Stomach (tissue), 9 donors: ENCODE measurements around the gene RREB1. TPM values are rescaled to one million over a fixed set of nuclear protein-coding genes. Genes with fewer than 3 reads are reported as not detected.

Experiments
- DNase-seq, 2 donors: peaks; one replicate each; pipeline versions ENCODE4 v3.0.0 to v3.0.0-alpha.2; 2013 to 2019
- H3K27ac ChIP-seq, 5 donors: fragments of 200-600 bp in 4 of 5; sonication (generic) in 4 of 5; one replicate each; pipeline ENCODE4 v1.5.1; 2013 to 2019; ENCODE audit warnings: mild to moderate bottlenecking in 1 of 5, moderate library complexity in 1 of 5
- H3K27me3 ChIP-seq, 3 donors: fragments of 200-600 bp; sonication (generic); one replicate each; pipeline ENCODE4 v1.5.1; 2017 to 2019; ENCODE audit warnings: mixed run types in 1 of 3
- H3K36me3 ChIP-seq, 4 donors: fragments of 200-600 bp; sonication (generic); 1 replicate in 3 of 4; 2 replicates in 1 of 4; pipeline ENCODE4 v1.5.1; 2016 to 2019
- H3K4me1 ChIP-seq, 4 donors: fragments of 200-600 bp; sonication (generic); one replicate each; pipeline ENCODE4 v1.5.1; 2016 to 2019
- H3K4me3 ChIP-seq, 4 donors: fragments of 200-600 bp; sonication (generic) in 3 of 4; one replicate each; pipeline ENCODE4 v1.5.1; 2016 to 2019; ENCODE audit warnings: mild to moderate bottlenecking in 1 of 4
- H3K9me3 ChIP-seq, 4 donors: fragments of 200-600 bp; sonication (generic); one replicate each; pipeline ENCODE4 v1.5.1; 2016 to 2019
- CTCF ChIP-seq, 7 experiments: fragments of 450-650 bp in 4 of 7; fragments of 200-600 bp in 3 of 7; sonication (generic) in 3 of 7; IDR thresholded peaks; one replicate each; pipeline ENCODE4 v1.5.1; 2016 to 2019; ENCODE audit warnings: antibody characterized with exemption in 7 of 7, control low read depth in 2 of 7, mild to moderate bottlenecking in 1 of 7
- EP300 ChIP-seq: sonication (generic); formaldehyde crosslinking; IDR thresholded peaks from one replicate; pipeline ENCODE4 v1.6.1; 2017; ENCODE audit warnings: antibody characterized with exemption
- POLR2A ChIP-seq, 4 donors: fragments of 450-650 bp; IDR thresholded peaks; one replicate each; pipeline ENCODE4 v1.6.1; 2016; ENCODE audit warnings: antibody characterized with exemption in 4 of 4, control low read depth in 2 of 4, mild to moderate bottlenecking in 1 of 4, moderate library complexity in 1 of 4
- POLR2AphosphoS5 ChIP-seq, 3 donors: sonication (generic); formaldehyde crosslinking; IDR thresholded peaks; one replicate each; pipeline ENCODE4 v1.6.1; 2016; ENCODE audit warnings: antibody characterized with exemption in 3 of 3
- WGBS, 5 donors: extraction: QIAGEN DNeasy Blood & Tissue Kit in 3 of 5; methylation state at CpG; one replicate each; pipeline versions ENCODE4 v1.1.5 to v1.1.7; 2013 to 2018; 5-methylcytosine and 5-hydroxymethylcytosine counted together
- intact Hi-C: fragments of 100-400 bp; cut with DNase I; formaldehyde crosslinking; loops from one replicate; pipeline ENCODE4 v1.15.1; 2023; ENCODE audit warnings: low total_unique reads
- polyA plus RNA-seq, 3 donors: library from polyadenylated mRNA; stranded (reverse); fragments of 200-250 nt; gene quantifications; one replicate each; pipeline ENCODE4 v1.2.3, GENCODE V29; 2013
- total RNA-seq, 5 donors: library from RNA; depleted of rRNA; stranded (reverse); fragments of >200 nt; gene quantifications; one replicate each; pipeline versions ENCODE4 v1.1.0 to v1.2.3, GENCODE V29; 2014 to 2016
- donor health status: healthy with polysubstance abuse.
- donor health status: Bipolar disorder and iron deficiency.
- donor health status: healthy.

RREB1 gene
- total and polyA plus RNA-seq, 8 donors, result 4.0 to 125 (median 45.3) TPM

DNA sequence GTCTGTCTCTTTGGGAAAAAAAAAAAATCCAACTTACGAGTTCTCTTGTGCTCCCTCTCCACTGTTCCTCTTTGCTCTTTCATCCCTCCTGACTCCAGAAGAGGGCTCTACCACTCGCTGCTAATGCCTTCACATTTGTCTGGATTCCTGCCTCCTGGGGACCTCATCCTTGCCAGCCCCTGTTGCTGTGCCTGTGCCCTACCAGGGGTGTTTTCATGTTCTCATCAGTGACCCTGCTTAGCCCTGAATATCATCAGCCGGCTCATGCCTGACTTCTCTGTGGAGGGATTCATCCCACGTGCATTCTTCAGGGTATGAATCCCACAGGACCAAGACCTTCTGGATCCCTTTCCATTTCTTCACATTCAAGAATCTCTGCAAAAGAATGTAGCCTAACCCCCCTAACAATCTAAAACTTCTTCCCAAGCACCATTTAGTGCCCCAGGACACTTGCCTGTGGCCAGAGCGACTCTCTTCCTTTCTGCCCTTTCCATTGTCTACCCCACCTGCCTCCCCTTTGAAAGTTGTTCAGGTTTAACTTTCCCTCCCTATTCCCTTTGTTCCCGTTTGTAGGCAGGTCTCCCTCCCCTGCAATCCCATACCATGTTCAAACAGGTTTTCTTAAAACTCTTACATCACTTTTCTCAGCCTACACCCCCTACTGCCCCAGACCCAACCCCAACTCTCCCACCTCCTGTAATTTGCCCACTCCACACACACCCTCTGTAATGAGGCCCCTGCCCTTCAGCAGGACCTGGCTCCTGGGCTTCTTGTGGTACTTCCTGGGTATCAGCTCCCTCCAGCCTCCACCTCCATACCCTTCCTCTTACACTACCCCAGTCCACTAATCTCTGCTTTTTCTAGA is 50.2 kb downstream of the RREB1 start:
- TF ChIP-seq EP300 (no peak), POLR2AphosphoS5 (IDR thresholded peaks at IDR 0.05) (no peak), POLR2A (IDR thresholded peaks at IDR 0.05) (no peak), CTCF (IDR thresholded peaks at IDR 0.05) (no peak)
- Histone ChIP-seq H3K27me3 (no peaks in the 10 kb centered on the region), H3K36me3 (no peaks in the 10 kb centered on the region), H3K4me1 (peaks cover 46 to 100% (median 74%) of the 10 kb centered on the region in 4 donors), H3K4me3 (no peak overlapping the region), H3K9me3 (no peaks in the 10 kb centered on the region), H3K27ac (peak overlapping the region in 4 of 5 donors; percentile 34 to 58 (median 40))
- intact Hi-C loops, result no loop called here
- DNase-seq, result no peak
- WGBS, 5 donors, result 63 to 70% (median 65%) methylated on average over 6 of the region's 6 CpGs

GRCh38 chr6:7159790-7160525 is 52.2 kb downstream of the RREB1 start:
- no peak for DNase-seq
- intact Hi-C loops, result no loop called here
- no peaks in the 10 kb centered on the region for H3K9me3 ChIP-seq
- H3K4me1 ChIP-seq, result peaks cover 65 to 100% (median 88%) of the 10 kb centered on the region in 4 donors
- no peak for TF ChIP-seq EP300
- no peak for TF ChIP-seq POLR2A (IDR thresholded peaks at IDR 0.05)
- TF ChIP-seq POLR2AphosphoS5 (IDR thresholded peaks at IDR 0.05), result no peak
- TF ChIP-seq CTCF (IDR thresholded peaks at IDR 0.05), result no peak
- H3K27ac ChIP-seq, result peak overlapping the region in 2 of 5 donors; percentile 1 to 63
- H3K4me3 ChIP-seq, result no peak overlapping the region
- WGBS, 5 donors, result 85 to 90% (median 88%) methylated on average over 4 of the region's 4 CpGs
- H3K27me3 ChIP-seq, result no peaks in the 10 kb centered on the region
- H3K36me3 ChIP-seq, result no peaks in the 10 kb centered on the region

DNA sequence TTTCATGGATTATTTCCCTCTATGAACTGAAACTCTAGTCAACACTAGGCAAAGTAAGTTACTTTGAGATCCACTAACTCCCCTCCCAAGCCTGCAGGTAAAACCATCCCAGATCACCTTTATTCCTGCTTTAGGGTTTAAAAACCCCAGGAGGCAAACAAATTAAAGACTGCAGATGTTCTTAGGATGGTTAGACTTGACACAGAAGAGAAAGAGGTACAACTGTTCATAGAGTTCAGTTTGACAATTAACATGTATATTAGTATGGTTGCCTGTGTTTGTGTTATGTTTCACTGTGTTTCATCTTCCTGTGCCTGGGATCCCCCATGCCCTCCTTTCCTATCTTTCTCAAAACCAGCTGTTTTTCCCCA is 53.5 kb downstream of the RREB1 start:
- TF ChIP-seq POLR2A (IDR thresholded peaks at IDR 0.05), result no peak
- no peak for TF ChIP-seq EP300
- no peak for TF ChIP-seq POLR2AphosphoS5 (IDR thresholded peaks at IDR 0.05)
- no peak for TF ChIP-seq CTCF (IDR thresholded peaks at IDR 0.05)
- Histone ChIP-seq H3K27ac (peak overlapping the region in 4 of 5 donors; percentile 8 to 84 (median 72)), H3K4me3 (no peak overlapping the region), H3K9me3 (no peaks in the 10 kb centered on the region), H3K36me3 (no peaks in the 10 kb centered on the region), H3K4me1 (peaks cover 69 to 100% (median 89%) of the 10 kb centered on the region in 4 donors), H3K27me3 (no peaks in the 10 kb centered on the region)
- intact Hi-C loops, result no loop called here
- no peak for DNase-seq

DNA sequence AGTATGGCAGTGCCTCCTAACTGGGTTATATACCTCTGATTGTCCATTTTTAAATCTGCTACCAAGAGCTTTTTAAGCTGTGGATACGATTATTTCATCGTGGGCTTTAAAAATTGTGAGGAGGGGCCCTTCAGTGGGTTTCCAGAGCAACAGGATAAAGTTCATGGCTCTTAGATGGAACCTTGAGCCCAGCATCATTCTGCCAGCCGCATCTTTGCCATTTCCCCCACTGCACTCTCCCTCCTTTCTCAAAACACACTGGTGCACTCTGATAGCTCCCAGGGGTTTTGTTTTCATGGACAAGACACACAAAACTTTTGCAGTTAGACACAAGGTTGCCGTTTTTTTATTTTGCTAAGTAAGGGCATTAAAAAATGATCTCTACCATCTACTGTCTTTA is 54.1 kb downstream of the RREB1 start:
- no peaks in the 10 kb centered on the region for H3K27me3 ChIP-seq
- WGBS, 5 donors, result 71 to 84% (median 74%) methylated on average over 4 of the region's 4 CpGs
- peak overlapping the region; percentile 8 to 85 (median 80) for H3K27ac ChIP-seq
- H3K4me1 ChIP-seq, result peaks cover 69 to 100% (median 89%) of the 10 kb centered on the region in 4 donors
- H3K9me3 ChIP-seq, result no peaks in the 10 kb centered on the region
- TF ChIP-seq CTCF (IDR thresholded peaks at IDR 0.05) (no peak), EP300 (no peak), POLR2A (IDR thresholded peaks at IDR 0.05) (no peak), POLR2AphosphoS5 (IDR thresholded peaks at IDR 0.05) (no peak)
- H3K4me3 ChIP-seq, result no peak overlapping the region
- H3K36me3 ChIP-seq, result no peaks in the 10 kb centered on the region
- intact Hi-C loops, result no loop called here
- DNase-seq, result no peak
